ENCODE data around the gene WNT4.

DNA sequence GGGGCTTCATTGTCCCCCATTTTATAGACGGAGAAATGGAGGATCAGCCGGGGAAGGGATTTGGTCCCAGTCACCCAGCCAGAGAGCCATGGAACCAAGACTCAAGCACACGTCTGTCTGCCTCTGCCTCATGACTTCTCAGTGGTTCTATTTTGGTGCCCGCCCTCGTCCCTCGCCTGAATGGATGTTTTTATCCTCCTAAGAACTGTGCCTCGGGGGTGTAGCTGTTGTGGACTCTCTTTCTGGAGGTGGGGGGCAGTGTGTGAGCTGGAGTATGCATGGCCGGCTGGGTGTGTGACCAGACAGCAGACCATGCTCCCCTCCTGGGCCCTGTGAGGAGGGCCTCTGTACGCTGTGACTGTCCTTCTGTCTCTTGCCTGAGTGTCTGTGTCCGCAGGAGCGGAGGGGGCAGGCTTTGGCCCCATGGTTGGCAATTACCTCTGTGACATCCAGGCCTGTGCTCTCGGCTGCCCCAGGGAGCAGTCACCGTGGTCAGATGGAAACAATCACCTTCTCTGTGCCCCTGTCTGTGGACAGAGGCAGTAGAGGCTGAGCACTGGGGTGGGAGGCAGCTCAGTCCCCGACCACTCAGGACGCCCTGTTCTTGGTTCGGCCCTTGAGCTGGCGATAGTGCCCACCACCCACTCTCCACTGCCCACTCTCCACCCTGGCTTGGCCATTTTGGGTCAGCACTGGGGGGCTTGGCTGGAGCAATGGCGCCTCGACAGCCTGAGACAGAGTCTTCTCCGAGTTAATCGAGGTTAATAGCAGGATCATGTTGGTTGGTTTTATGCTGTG is 20.4 kb downstream of the WNT4 start:
- TF ChIP-seq POLR2A (IDR thresholded peaks at IDR 0.05): no peak
- TF ChIP-seq, protein P1, sequence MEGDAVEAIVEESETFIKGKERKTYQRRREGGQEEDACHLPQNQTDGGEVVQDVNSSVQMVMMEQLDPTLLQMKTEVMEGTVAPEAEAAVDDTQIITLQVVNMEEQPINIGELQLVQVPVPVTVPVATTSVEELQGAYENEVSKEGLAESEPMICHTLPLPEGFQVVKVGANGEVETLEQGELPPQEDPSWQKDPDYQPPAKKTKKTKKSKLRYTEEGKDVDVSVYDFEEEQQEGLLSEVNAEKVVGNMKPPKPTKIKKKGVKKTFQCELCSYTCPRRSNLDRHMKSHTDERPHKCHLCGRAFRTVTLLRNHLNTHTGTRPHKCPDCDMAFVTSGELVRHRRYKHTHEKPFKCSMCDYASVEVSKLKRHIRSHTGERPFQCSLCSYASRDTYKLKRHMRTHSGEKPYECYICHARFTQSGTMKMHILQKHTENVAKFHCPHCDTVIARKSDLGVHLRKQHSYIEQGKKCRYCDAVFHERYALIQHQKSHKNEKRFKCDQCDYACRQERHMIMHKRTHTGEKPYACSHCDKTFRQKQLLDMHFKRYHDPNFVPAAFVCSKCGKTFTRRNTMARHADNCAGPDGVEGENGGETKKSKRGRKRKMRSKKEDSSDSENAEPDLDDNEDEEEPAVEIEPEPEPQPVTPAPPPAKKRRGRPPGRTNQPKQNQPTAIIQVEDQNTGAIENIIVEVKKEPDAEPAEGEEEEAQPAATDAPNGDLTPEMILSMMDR (IDR thresholded peaks at IDR 0.05 in 4 of 5, conservative IDR thresholded peaks at IDR 0.05 in 1 of 5): no peak

Measured in gastrocnemius medialis (tissue), 4 donors.